ENCODE data around the gene TMEM225. TPM values are rescaled to one million over a fixed set of nuclear protein-coding genes. Genes with fewer than 3 reads are reported as not detected.

The TMEM225 gene
- total RNA-seq, 2 donors from 2014 or later = not detected

DNA sequence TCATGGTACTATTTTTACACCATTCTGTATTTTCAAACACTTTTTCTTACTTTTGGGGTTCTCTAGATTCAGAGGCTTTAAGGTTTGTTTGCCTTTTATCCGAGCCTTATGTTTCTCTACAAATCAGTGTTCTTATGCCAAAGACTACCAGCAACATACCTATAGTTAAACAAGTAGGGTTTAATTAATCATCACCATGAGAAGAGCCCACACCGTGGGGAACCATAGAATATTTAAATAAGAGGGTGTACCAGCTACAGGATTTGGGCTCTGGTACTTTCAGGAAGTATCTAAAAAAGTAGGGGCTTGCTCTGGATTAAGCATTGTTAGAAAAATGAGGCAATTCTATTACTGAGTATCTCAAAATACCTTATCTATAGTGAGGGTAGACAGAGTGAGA, 25.7 kb downstream of the TMEM225 start:
- no peak for ATAC-seq (ENCODE audit: insufficient number of reproducible peaks, low FRiP score, low read depth)
- no peak overlapping the region for H3K4me3 ChIP-seq
- DNase-seq (ENCODE audit: low spot score) = no peak
- no peaks in the 10 kb centered on the region for H3K4me1 ChIP-seq (ENCODE audit: control insufficient read depth in 1 of 2, low read depth in 2 of 2)
- H3K36me3 ChIP-seq = no peaks in the 10 kb centered on the region
- H3K9me3 ChIP-seq = no peaks in the 10 kb centered on the region
- TF ChIP-seq, protein P1, sequence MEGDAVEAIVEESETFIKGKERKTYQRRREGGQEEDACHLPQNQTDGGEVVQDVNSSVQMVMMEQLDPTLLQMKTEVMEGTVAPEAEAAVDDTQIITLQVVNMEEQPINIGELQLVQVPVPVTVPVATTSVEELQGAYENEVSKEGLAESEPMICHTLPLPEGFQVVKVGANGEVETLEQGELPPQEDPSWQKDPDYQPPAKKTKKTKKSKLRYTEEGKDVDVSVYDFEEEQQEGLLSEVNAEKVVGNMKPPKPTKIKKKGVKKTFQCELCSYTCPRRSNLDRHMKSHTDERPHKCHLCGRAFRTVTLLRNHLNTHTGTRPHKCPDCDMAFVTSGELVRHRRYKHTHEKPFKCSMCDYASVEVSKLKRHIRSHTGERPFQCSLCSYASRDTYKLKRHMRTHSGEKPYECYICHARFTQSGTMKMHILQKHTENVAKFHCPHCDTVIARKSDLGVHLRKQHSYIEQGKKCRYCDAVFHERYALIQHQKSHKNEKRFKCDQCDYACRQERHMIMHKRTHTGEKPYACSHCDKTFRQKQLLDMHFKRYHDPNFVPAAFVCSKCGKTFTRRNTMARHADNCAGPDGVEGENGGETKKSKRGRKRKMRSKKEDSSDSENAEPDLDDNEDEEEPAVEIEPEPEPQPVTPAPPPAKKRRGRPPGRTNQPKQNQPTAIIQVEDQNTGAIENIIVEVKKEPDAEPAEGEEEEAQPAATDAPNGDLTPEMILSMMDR (IDR thresholded peaks at IDR 0.05) = no peak
- no peak overlapping the region for H3K27ac ChIP-seq
- H3K27me3 ChIP-seq (replicated peaks; ENCODE audit: insufficient read depth) = no peaks in the 10 kb centered on the region

DNA sequence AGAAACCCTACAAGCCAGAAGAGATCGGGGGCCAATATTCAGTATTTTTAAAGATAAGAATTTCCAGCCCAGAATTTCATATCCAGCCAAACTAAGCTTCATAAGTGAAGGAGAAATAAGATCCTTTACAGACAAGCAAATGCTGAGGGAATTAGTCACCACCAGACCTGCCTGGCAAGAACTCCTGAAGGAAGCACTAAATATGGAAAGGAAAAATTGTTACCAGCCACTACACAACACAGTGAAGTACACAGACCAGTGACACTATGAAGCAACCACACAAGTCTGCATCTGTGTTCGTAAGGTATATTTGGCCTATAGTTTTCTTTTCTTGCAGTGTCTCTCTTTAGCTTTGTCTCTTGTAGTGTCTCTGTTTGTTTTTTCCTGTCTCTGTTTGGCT, 29.0 kb downstream of the TMEM225 start:
- Histone ChIP-seq H3K4me1 (ENCODE audit: control insufficient read depth in 1 of 2, low read depth in 2 of 2) (no peaks in the 10 kb centered on the region), H3K9me3 (no peaks in the 10 kb centered on the region), H3K36me3 (no peaks in the 10 kb centered on the region), H3K27me3 (replicated peaks; ENCODE audit: insufficient read depth) (no peaks in the 10 kb centered on the region), H3K4me3 (no peak overlapping the region), H3K27ac (no peak overlapping the region)
- ATAC-seq (ENCODE audit: insufficient number of reproducible peaks, low FRiP score, low read depth) = no peak
- DNase-seq (ENCODE audit: low spot score) = no peak
- TF ChIP-seq, protein P1 (IDR thresholded peaks at IDR 0.05) = no peak

DNA sequence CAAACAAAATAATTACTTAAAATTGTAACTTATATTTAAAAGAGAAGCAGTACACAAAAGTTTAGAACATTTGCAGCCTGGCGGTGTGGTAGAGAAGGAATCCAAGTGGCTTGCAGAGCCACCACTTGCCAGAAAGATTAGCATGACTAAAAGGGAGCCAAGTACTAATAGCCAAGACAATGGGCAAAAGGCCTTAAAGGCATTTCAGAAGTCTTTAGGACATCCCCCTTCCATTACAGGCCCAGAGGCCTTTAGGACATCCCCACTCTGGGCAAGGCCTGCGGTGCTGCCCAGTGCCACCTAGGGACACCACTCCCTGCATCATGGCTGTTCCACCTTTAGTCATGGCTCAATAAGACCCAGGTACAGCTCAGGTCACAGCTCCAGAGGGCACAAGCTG, 32.4 kb downstream of the TMEM225 start:
- TF ChIP-seq, protein P1 (IDR thresholded peaks at IDR 0.05) = no peak
- H3K36me3 ChIP-seq = no peaks in the 10 kb centered on the region

DNA sequence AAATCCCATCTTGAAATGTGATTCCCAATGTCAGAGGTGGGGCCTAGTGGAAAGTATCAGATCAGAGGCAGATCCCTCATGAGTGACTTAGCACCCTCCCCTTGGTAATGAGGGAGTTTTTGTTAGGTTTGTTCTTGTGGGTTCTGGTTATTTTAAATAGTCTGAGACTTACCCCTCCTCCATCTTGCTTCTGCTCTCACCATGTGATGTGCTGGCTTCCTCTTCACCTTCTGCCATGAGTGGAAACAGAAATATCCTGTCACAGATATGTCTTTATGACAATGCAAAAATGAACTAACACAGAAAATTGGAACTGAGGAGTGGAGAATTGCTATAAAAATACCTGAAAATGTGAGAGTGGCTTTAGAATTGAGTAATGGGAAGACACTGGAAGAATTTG, 33.1 kb downstream of the TMEM225 start:
- Histone ChIP-seq H3K4me3 (no peak overlapping the region), H3K9me3 (no peaks in the 10 kb centered on the region), H3K27ac (no peak overlapping the region), H3K27me3 (replicated peaks; ENCODE audit: insufficient read depth) (no peaks in the 10 kb centered on the region), H3K4me1 (ENCODE audit: control insufficient read depth in 1 of 2, low read depth in 2 of 2) (no peaks in the 10 kb centered on the region), H3K36me3 (no peaks in the 10 kb centered on the region)
- TF ChIP-seq, protein P1 (IDR thresholded peaks at IDR 0.05) = no peak
- DNase-seq (ENCODE audit: low spot score) (no peak), ATAC-seq (ENCODE audit: insufficient number of reproducible peaks, low FRiP score, low read depth) (no peak)

More for the DNA sequence above, 32.4 kb downstream of the TMEM225 start:
- DNase-seq (ENCODE audit: low spot score) (no peak), ATAC-seq (ENCODE audit: insufficient number of reproducible peaks, low FRiP score, low read depth) (no peak)
- Histone ChIP-seq H3K4me1 (ENCODE audit: control insufficient read depth in 1 of 2, low read depth in 2 of 2) (no peaks in the 10 kb centered on the region), H3K27me3 (replicated peaks; ENCODE audit: insufficient read depth) (no peaks in the 10 kb centered on the region), H3K9me3 (no peaks in the 10 kb centered on the region), H3K4me3 (no peak overlapping the region), H3K27ac (no peak overlapping the region)

DNA sequence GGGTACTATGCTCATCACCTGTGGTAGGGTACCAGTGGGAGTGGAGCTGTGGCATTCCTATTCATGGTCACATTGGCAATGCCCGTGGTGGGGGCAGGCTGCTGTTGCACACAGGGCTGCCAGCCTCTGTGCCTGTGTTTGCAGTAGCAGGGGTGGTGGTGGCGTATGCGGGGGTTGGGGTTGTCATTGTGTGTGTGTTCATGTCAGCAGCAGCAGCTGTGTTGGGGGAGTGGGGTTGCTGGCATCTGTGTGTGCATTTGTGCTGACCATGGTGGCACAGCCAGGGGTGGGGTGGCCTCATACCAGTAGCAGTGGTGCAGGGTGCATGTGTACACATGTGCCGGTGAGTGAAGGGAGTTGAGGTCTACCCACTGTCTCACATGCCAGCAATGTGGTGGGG, 34.4 kb downstream of the TMEM225 start:
- ATAC-seq (ENCODE audit: insufficient number of reproducible peaks, low FRiP score, low read depth) = no peak

More for the DNA sequence above, 34.4 kb downstream of the TMEM225 start:
- Histone ChIP-seq H3K9me3 (no peaks in the 10 kb centered on the region), H3K4me1 (ENCODE audit: control insufficient read depth in 1 of 2, low read depth in 2 of 2) (no peaks in the 10 kb centered on the region), H3K36me3 (no peaks in the 10 kb centered on the region), H3K27ac (no peak overlapping the region), H3K4me3 (no peak overlapping the region), H3K27me3 (replicated peaks; ENCODE audit: insufficient read depth) (no peaks in the 10 kb centered on the region)
- no peak for DNase-seq (ENCODE audit: low spot score)
- TF ChIP-seq, protein P1 (IDR thresholded peaks at IDR 0.05) = no peak

Data from thoracic aorta (tissue), 2 donors.